SJCRH30 (cell line): ENCODE results near the gene KRTAP5-2. TPM values are rescaled to one million over a fixed set of nuclear protein-coding genes. Genes with fewer than 3 reads are reported as not detected.
"Not testable (repeated sequence)": the region's sequence is repeated elsewhere in the genome, so short reads cannot be mapped to it uniquely, and the experiment has no call there.

Experiments
- DNase-seq, 2 experiments: peaks; one replicate each; pipeline ENCODE4 v3.0.0-alpha.2; 2015 to 2020
- H3K27ac ChIP-seq: fragments of 250-450 bp; sonication (Bioruptor Pico); 2 replicates; pipeline ENCODE4 v1.5.1; 2020; ENCODE audit warnings: mild to moderate bottlenecking, moderate library complexity
- H3K27me3 ChIP-seq: fragments of 250-450 bp; sonication (Bioruptor Pico); 2 replicates; pipeline ENCODE4 v1.5.1; 2020; ENCODE audit warnings: mild to moderate bottlenecking, moderate library complexity
- H3K36me3 ChIP-seq: fragments of 250-450 bp; sonication (Bioruptor Pico); 2 replicates; pipeline ENCODE4 v1.5.1; 2020; ENCODE audit warnings: mild to moderate bottlenecking, moderate library complexity
- H3K4me1 ChIP-seq: fragments of 250-450 bp; sonication (Bioruptor Pico); 2 replicates; pipeline ENCODE4 v1.5.1; 2020; ENCODE audit warnings: mild to moderate bottlenecking, moderate library complexity
- H3K4me3 ChIP-seq: fragments of 250-450 bp; sonication (Bioruptor Pico); 2 replicates; pipeline ENCODE4 v1.5.1; 2020; ENCODE audit warnings: mild to moderate bottlenecking, moderate library complexity
- H3K9me3 ChIP-seq: fragments of 250-450 bp; sonication (Bioruptor Pico); replicated peaks from 2 replicates; pipeline ENCODE4 v1.5.1; 2020; ENCODE audit warnings: mild to moderate bottlenecking, moderate library complexity
- total RNA-seq: library from RNA; depleted of rRNA; stranded (reverse); fragments of >200 nt; shearing (Covaris generic); gene quantifications from 2 replicates; pipeline ENCODE4 v1.2.3, GENCODE V29; 2014

Gene KRTAP5-2
- total RNA-seq, 1 experiment from 2014 or later: not detected

GRCh38 chr11:1586699-1587098 lies 11.4 kb downstream of the KRTAP5-2 start:
- no peak overlapping the region for H3K27ac ChIP-seq
- DNase-seq: no peak
- no peak overlapping the region for H3K4me3 ChIP-seq
- H3K4me1 ChIP-seq: no peaks in the 10 kb centered on the region
- no peaks in the 10 kb centered on the region for H3K36me3 ChIP-seq
- H3K9me3 ChIP-seq: no peaks in the 10 kb centered on the region
- H3K27me3 ChIP-seq: no peaks in the 10 kb centered on the region

- H3K27ac ChIP-seq, H3K36me3 ChIP-seq, H3K9me3 ChIP-seq, DNase-seq, H3K4me1 ChIP-seq, H3K4me3 ChIP-seq, H3K27me3 ChIP-seq: not testable (repeated sequence)
Measured at GRCh38 chr11:1584661-1585370, 13.3 kb downstream of the KRTAP5-2 start, which contains the start of gene KRTAP5-1. TSS of gene KRTAP5-1 (minus strand) at chr11:1585283. CDS start at chr11:1585249, 34 bp downstream.

GRCh38 chr11:1582909-1583308 lies 15.2 kb downstream of the KRTAP5-2 start:
- not testable (repeated sequence) for H3K9me3 ChIP-seq, DNase-seq, H3K27ac ChIP-seq, H3K4me1 ChIP-seq, H3K4me3 ChIP-seq, H3K27me3 ChIP-seq, H3K36me3 ChIP-seq

GRCh38 chr11:1581976-1582375 lies 16.1 kb downstream of the KRTAP5-2 start:
- Histone ChIP-seq H3K36me3 (no peaks in the 10 kb centered on the region), H3K9me3 (no peaks in the 10 kb centered on the region), H3K27ac (no peak overlapping the region), H3K4me3 (no peak overlapping the region), H3K4me1 (no peaks in the 10 kb centered on the region), H3K27me3 (no peaks in the 10 kb centered on the region)
- DNase-seq: no peak

GRCh38 chr11:1576825-1577224 lies 21.3 kb downstream of the KRTAP5-2 start:
- Histone ChIP-seq H3K4me1 (no peaks in the 10 kb centered on the region; the same call in 1 of the 2 replicates), H3K36me3 (no peaks in the 10 kb centered on the region), H3K4me3 (no peak overlapping the region), H3K27ac (no peak overlapping the region), H3K27me3 (peaks cover 17% of the 10 kb centered on the region), H3K9me3 (no peaks in the 10 kb centered on the region)
- DNase-seq: no peak

GRCh38 chr11:1575756-1576155 lies 22.3 kb downstream of the KRTAP5-2 start:
- H3K27me3 ChIP-seq: peaks cover 17% of the 10 kb centered on the region
- H3K9me3 ChIP-seq, H3K4me1 ChIP-seq, DNase-seq, H3K27ac ChIP-seq, H3K4me3 ChIP-seq, H3K36me3 ChIP-seq: not testable (repeated sequence)

GRCh38 chr11:1574933-1575242 lies 23.2 kb downstream of the KRTAP5-2 start:
- Histone ChIP-seq H3K4me3 (no peak overlapping the region), H3K9me3 (no peaks in the 10 kb centered on the region), H3K27me3 (peaks cover 17% of the 10 kb centered on the region), H3K27ac (no peak overlapping the region), H3K4me1 (no peaks in the 10 kb centered on the region; the same call in 1 of the 2 replicates), H3K36me3 (no peaks in the 10 kb centered on the region)
- DNase-seq: no peak

GRCh38 chr11:1574238-1574932 lies 23.7 kb downstream of the KRTAP5-2 start:
- DNase-seq: peak in 1 of 2 experiments; percentile 55
- Histone ChIP-seq H3K4me3 (no peak overlapping the region), H3K4me1 (no peaks in the 10 kb centered on the region; the same call in 1 of the 2 replicates), H3K27me3 (peaks cover 17% of the 10 kb centered on the region), H3K9me3 (no peaks in the 10 kb centered on the region), H3K27ac (no peak overlapping the region), H3K36me3 (no peaks in the 10 kb centered on the region)

- Histone ChIP-seq H3K9me3 (no peaks in the 10 kb centered on the region), H3K27ac (no peak overlapping the region), H3K4me1 (no peaks in the 10 kb centered on the region; the same call in 1 of the 2 replicates), H3K4me3 (no peak overlapping the region), H3K27me3 (peaks cover 17% of the 10 kb centered on the region), H3K36me3 (no peaks in the 10 kb centered on the region)
- no peak for DNase-seq
Measured at GRCh38 chr11:1573903-1574237, 24.2 kb downstream of the KRTAP5-2 start.

- Histone ChIP-seq H3K36me3 (no peaks in the 10 kb centered on the region), H3K9me3 (no peaks in the 10 kb centered on the region), H3K27me3 (peaks cover 17% of the 10 kb centered on the region), H3K4me1 (no peaks in the 10 kb centered on the region; the same call in 1 of the 2 replicates), H3K4me3 (peak overlapping the region; percentile 69; the same call in 1 of the 2 replicates), H3K27ac (no peak overlapping the region)
- DNase-seq: no peak
Measured at GRCh38 chr11:1573077-1573902, 24.8 kb downstream of the KRTAP5-2 start.

- Histone ChIP-seq H3K4me1 (no peaks in the 10 kb centered on the region; the same call in 1 of the 2 replicates), H3K27ac (no peak within 1 kb of the TSS), H3K36me3 (no peaks in the 10 kb centered on the region), H3K27me3 (peaks cover 17% of the 10 kb centered on the region), H3K9me3 (no peaks in the 10 kb centered on the region), H3K4me3 (peak within 1 kb of the TSS; percentile 69)
- peak; percentile 89 for DNase-seq
Measured at GRCh38 chr11:1572197-1573076, 25.7 kb downstream of the KRTAP5-2 start, which contains the start of gene DUSP8. TSS of gene DUSP8 (minus strand) at chr11:1572271. CDS start at chr11:1565826, 6,445 bp downstream.

GRCh38 chr11:1571760-1572196 lies 26.3 kb downstream of the KRTAP5-2 start:
- H3K36me3 ChIP-seq: no peaks in the 10 kb centered on the region
- peaks cover 17% of the 10 kb centered on the region for H3K27me3 ChIP-seq
- H3K4me3 ChIP-seq: peak overlapping the region; percentile 60
- H3K4me1 ChIP-seq: no peaks in the 10 kb centered on the region; the same call in 1 of the 2 replicates
- DNase-seq: no peak
- H3K9me3 ChIP-seq: no peaks in the 10 kb centered on the region
- no peak overlapping the region for H3K27ac ChIP-seq

GRCh38 chr11:1570896-1571759 lies 27.0 kb downstream of the KRTAP5-2 start:
- Histone ChIP-seq H3K4me3 (peak overlapping the region; percentile 60), H3K27ac (no peak overlapping the region), H3K9me3 (no peaks in the 10 kb centered on the region), H3K27me3 (peaks cover 17% of the 10 kb centered on the region), H3K36me3 (no peaks in the 10 kb centered on the region), H3K4me1 (no peaks in the 10 kb centered on the region; the same call in 1 of the 2 replicates)
- DNase-seq: no peak
